Fibroblast of peridontal ligament (primary cell): Measurements from ENCODE around the gene CASZ1.

ENCODE experiments used
- DNase-seq: peaks from one replicate; pipeline ENCODE4 v3.0.0-alpha.2; 2010; ENCODE audit errors: extremely low read depth

The CASZ1 gene

GRCh38 chr1:10745886-10746455, 50.5 kb downstream of the CASZ1 start:
- peak; percentile 4 for DNase-seq

GRCh38 chr1:10745383-10745782, 51.1 kb downstream of the CASZ1 start:
- no peak for DNase-seq

- DNase-seq = no peak
These were observed 51.7 kb downstream of the CASZ1 start for GRCh38 chr1:10744654-10745238.

- no peak for DNase-seq
These were observed 52.4 kb downstream of the CASZ1 start for GRCh38 chr1:10744029-10744428.

- no peak for DNase-seq
These were observed 54.8 kb downstream of the CASZ1 start for GRCh38 chr1:10741696-10742095.

- DNase-seq = no peak
These were observed 56.3 kb downstream of the CASZ1 start for GRCh38 chr1:10740123-10740522.

- no peak for DNase-seq
These were observed 56.9 kb downstream of the CASZ1 start for GRCh38 chr1:10739589-10739988.

- DNase-seq = no peak
These were observed 58.1 kb downstream of the CASZ1 start for GRCh38 chr1:10738061-10739058.

- DNase-seq = no peak
These were observed 58.8 kb downstream of the CASZ1 start for GRCh38 chr1:10737651-10738050.

- DNase-seq = no peak
These were observed 59.5 kb downstream of the CASZ1 start for GRCh38 chr1:10736634-10737586.

- no peak for DNase-seq
These were observed 60.7 kb downstream of the CASZ1 start for GRCh38 chr1:10735563-10736305.

GRCh38 chr1:10734962-10735544, 61.4 kb downstream of the CASZ1 start:
- DNase-seq = no peak

GRCh38 chr1:10734375-10734774, 62.1 kb downstream of the CASZ1 start:
- DNase-seq = no peak

- no peak for DNase-seq
These were observed 62.7 kb downstream of the CASZ1 start for GRCh38 chr1:10733474-10734366.

GRCh38 chr1:10730985-10731384, 65.5 kb downstream of the CASZ1 start:
- peak; percentile 63 for DNase-seq

GRCh38 chr1:10728595-10729410, 67.6 kb downstream of the CASZ1 start:
- DNase-seq = no peak

GRCh38 chr1:10727751-10728232, 68.7 kb downstream of the CASZ1 start:
- no peak for DNase-seq

GRCh38 chr1:10726355-10726754, 70.1 kb downstream of the CASZ1 start:
- no peak for DNase-seq
